ENCODE data around the gene GRPEL1.

GRPEL1 gene

DNA sequence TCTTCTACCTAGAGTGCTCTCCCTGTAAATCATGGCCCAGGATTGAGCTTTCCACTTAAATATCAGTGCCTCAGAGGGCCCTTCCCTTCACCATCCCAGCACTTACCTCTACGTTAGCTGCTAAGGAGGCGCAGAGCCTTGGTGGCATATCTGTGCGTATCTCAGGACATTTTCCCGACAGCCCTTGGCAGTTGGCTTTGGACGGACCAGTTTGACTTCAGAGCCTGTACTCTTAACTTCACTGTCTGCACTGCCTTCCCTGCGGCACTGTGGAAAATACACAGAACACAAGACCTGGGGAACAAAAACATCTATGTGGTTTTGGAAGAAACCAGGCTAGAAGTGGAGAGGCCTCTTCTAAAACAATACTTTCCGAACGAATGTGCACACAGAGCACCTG is 22.3 kb downstream of the GRPEL1 start:
- DNase-seq (ENCODE audit: low spot score): no peak

DNA sequence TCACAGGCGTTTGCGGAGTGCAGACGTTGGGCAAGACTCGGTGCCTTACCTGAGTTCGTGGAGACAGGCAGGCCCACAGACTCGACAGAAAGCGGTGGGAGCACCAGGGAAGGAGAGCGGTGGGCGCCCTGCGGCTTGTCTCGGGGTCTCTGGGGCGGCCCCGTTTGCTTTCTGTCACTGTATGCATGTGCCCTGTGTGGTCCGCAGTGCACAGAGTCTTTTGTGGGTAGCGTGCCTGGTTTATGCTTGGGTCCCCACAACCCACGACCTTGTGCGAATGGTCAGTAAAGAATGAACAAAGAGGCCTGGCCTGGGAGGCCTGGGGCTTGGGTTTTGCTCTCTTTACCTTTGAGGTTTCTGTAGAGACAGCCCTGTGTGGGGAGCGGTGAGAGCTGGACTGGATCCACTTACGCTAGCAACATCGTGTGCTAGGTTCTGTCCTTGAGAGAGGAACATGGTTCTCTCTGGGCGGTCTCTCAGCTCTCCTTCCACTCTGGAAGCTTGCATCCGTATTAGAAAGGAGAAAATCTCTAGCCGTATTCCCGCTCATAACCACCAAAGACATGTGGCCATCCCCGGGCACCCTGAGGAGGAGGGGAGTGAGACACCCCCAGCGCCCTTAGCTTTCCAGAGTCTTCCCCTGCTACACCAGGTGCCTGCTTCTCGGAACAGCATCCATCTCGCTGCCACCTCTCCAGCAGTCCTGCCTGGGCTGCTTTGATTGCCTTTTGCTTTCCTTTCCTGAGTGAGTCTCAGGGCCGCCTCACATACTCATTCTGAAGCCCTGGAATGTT is 23.5 kb downstream of the GRPEL1 start:
- DNase-seq (ENCODE audit: low spot score): no peak

DNA sequence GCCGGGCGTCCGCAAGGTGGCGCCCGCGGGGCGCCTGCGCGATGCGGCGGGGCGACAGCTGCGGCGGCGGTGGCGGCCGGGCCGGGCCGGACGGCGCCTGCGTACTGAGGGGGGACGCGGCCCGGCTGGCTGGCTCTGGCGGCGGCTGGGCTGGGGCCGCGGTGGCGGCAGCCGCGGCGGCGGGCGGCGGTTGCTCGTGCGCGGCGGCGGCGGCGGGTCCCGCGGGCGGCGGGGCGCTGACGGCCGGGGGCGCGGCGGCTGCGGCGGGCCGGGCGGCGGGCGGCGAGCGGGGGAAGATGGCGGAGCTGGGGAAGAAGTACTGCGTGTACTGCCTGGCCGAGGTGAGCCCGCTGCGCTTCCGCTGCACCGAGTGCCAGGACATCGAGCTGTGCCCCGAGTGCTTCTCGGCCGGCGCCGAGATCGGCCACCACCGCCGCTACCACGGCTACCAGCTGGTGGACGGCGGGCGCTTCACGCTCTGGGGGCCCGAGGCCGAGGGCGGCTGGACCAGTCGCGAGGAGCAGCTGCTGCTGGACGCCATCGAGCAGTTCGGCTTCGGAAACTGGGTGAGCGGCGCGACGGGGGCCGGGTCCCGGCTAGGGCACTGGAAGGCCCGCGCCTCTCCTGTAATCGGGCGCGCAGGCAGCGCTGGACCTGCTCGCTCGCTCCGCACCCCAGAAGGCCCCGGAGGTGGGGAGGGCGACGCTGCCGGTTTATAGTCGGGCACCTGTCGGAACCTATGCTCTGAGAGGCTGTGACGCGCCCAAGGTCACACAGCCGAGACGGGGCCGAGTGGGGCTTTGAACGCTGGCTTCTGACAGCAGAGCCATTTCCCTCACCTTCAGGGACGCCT is 24.4 kb downstream of the GRPEL1 start, which contains the start of gene TADA2B:
TADA2B (plus strand) TSS at position 89 of the 853 bp plus-strand sequence; CDS start at position 297, 208 bp downstream.
- DNase-seq (ENCODE audit: low spot score): peak; percentile 80

DNA sequence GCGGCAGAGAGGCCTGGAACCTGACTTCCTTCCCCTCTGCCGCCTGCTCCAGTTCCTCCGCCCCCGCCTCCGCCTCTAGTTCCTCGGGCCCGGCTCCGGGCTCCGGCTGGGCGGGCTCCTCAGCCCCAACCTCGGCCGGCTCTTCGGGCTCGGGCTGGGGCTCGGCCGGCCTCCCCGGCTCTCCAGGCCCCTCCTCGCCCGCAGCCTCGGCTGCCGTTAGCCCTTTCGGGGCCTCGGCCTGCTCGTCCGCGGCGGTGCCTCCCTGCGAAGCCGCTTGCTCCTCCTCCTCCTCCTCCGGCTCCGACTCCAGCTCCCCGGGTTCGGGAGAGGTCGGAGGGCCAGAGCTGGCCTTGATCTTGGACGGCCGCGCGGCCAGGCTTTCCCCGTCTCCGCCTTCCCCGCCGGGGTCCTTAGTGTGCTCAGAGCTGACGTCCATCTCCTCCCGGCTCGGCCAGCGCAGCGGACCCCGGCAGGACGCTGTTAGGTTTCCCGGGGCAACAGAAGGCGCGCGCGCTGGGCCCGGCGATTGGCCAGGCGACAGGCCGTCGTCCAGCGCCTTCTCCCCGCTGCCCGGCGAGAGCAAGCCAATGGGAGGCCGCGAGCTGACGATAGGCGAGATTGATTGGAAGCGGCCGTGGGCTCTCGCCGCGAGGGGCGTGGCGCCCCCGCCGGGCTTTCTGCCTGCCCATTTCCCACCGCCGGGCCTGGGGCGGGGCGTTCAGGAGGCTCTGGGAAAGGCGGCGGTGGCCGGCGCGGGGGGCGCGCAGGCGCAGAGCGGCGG is 25.2 kb downstream of the GRPEL1 start:
- peak; percentile 99 for DNase-seq (ENCODE audit: low spot score)

DNA sequence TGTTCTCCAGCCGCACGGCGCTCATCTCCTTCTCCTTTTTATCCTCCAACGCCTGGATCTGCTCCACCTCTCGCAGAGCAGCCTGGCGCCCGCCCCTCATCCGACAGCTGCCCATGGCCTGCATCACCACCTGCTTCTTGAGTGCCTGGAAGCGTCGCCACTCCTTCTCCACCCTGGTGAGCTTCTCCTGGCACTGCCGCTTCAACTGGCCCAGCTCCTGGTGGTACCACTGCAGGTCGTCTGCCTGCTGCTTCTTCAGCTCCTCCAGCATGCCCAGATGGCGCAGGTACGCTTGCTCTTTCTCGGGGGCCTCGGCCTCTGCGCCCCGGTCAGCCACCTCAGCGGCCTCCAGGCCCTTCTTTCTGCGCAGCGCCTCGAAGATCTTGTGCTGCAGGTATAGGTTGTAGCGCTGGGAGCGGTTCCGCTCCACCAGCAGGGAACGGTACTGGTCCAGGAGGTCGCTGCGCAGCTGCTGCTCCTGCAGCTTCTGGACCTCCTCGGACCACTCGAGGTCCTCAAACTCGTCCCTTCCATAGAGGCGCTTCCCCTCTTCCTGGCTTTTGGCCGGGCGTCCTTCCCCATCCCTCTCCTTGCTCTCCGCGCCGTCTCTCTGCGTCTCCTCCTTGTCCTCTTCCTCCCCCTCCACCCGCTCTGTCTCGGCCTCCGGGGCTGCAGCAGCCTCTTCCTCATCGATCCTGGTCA is 25.9 kb downstream of the GRPEL1 start:
- no peak for DNase-seq (ENCODE audit: low spot score)

DNA sequence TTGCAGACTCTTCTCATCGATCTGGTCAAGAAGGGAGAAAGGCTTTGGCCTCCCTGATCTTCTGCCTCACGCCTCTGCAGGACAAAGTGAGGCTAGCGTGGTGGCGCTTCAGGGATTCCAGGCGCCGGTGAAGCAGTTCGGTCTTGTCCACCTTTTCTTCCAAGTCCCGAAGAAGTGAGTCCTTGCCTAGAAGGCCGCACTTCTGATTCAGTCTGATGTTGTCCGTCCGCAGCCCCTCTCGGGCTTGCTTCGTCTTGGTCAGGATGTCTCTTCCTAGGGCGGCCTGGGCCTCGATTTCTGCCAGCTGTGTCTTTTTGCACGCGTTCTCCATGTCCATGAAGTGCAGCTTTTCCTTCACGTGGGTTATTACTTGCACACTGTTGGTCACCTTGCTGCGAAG is 26.6 kb downstream of the GRPEL1 start:
- no peak for DNase-seq (ENCODE audit: low spot score)

DNA sequence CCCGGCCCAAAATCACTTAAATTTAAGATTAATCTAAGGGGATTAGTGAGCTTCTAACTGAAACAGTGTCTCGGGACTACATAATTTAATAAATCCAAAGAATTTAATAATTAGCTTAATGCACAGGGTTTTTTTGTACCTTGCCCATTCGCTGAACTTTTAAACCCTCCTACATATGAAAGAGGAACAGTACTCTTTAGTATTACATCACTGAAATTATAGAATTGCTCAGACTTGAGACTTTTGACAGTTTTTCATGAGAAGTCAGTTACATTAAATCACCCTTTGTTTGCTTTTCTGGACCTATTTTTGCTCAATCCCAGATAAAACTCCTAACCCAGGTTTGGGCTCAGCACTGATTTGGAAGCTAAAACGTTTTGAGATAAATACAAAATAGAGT is 27.1 kb downstream of the GRPEL1 start:
- DNase-seq (ENCODE audit: low spot score): no peak

DNA sequence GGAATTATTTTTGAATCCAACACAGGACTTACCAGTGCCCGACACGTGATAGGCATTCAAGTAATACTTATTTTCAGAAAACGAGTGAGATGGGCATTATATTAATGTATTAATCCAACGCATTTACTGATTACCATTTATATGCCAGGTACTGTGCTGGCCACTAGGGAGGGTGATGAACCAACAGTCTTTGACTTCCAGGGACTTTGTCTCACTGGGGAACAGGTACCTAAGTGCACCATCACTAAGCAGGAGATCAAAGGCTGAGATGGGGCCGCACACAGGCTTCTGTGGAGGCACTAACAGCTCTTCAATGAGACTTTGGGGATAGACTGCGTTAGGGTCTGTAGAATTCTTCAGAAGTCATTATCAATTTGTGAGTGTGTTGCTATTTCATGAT is 30.4 kb downstream of the GRPEL1 start:
- DNase-seq (ENCODE audit: low spot score): no peak

DNA sequence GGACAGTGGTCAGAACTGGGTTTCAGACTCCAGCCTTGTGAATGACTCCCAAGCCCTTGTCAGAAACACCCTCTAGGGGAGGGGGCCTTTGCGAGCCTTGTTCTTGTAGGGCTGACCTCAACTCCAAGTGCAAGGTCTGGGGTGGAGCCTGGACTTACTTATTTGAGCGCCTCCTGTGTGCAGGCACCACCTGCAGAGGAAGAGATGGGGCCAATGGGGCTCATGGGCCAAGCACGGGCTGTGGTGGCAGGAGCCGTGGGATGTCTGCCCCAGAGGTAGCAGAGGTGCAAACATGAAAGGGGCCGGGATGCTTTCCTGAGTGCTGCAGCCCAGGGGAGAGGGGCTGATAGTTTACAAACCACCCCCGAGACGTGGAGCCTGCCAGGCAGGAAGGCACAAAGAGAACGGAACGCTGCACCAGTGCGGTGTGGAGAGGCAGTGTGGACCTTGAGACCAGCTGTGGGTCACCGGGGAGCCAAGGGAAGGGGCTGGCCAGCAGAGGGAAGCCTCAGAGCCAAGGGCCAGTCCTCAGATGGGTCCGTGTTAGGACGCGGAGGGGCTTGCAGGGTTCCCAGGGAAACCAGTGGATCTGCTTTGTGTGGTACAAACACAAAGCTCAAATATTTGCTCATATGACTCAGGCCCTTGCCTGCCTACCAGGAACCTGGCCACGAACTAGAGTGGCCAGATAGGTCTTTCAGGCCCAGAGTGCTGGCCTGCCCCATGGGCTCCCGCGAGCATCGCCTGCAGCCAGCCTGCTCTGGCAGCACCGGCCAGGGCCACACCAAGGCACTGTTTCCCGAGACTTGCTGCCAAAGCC is 33.4 kb downstream of the GRPEL1 start:
- no peak for DNase-seq (ENCODE audit: low spot score)

DNA sequence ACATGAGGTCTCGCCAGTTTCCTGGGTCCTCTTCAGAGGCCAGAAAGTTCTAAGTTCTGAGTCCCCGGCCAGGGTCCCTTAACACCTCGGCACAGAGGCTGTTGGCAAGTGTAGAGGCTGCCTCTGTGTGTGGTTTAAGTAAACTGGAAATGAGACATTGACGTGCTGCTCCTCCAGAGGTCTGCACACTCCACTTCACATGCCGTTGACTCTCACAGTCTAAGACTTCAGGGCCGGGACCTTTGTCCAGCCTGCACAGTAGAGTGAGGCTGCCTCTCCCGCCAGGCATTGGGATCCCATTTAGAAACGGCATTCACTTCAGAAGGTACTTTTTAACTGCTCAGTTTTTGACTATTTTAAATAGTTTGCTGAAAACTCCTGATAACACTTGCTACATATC is 35.3 kb downstream of the GRPEL1 start:
- no peak for DNase-seq (ENCODE audit: low spot score)

DNA sequence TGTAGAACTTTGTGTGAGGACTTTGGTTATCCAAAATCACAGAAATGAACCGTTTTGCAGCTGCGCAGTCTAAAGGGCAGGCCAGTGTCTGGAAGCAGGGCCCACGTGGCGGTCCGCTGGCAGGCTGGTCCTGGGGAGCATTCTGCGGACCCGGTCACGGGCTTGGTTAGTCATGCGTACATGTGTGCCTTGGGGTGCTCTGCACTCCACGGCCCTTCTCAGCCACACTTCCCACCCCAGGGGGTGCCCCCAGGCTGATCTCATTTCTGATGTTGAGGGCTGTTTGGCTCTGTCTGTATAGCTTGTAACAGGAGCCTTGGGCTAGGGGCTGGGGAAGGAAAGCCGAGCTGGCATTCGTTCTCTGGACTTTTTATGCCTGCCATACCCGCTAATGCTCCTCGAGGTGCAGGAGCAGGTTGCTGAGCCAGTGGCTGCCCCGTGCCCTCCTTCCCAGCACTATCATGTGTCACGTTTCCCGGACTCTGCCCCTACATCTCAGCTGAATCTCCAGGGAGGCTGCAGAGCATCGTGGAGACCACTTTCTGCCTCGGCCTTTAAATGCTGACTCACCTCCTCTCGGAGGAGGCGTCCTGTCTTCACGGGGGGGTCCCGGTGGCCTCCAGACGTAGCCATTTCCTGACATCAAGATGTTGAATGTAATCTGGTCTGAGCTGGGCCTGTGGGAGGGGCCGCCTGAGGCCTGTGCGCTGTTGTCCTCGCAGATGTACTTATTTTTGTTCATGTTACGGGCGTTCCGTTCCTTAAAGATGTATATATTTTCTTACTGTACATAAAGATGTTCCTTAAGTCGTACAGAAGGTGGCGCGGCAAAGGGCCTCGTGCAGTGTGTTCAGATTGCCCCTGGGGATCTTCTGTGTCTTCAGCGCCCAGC is 36.1 kb downstream of the GRPEL1 start:
- DNase-seq (ENCODE audit: low spot score): no peak

DNA sequence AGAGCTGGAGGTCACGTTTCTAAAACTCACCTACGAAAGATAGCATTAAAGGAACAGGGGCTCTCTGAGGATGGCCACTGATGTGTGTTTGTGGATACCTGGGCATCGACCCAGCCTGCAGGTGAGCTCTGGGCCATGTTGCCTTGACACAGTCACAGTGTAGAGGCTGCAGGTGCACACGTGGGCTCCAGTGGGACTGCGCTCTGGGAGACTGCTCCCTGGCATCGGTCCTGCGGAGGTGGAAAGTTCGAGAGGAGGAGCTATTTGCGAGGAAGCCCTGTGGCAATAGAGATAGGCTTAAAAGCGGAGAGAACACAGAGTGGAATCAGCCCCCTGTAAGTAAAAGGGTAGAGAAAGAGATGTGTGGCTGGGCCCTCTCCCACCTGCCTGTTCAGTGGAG is 37.0 kb downstream of the GRPEL1 start:
- DNase-seq (ENCODE audit: low spot score): no peak

DNA sequence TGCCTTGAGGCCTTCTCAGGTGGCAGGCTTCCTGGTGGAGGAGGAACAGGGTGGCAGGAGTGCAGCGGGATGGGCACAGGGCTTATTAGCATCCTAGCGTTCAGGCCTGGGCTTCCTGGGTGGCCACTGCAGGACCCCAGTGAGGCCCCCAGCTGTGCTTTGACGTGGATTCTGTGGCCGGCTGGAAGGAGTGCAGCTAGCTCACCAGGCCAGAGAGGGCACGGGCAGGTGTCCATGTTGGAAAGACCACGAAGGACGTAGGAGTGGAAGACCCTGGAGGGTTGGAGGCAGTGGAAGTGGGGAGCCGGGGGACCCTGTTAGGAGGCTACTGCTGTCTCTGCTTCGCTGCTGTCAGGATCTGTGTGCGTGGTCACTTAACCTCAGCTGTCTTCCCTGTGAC is 37.9 kb downstream of the GRPEL1 start:
- no peak for DNase-seq (ENCODE audit: low spot score)

DNA sequence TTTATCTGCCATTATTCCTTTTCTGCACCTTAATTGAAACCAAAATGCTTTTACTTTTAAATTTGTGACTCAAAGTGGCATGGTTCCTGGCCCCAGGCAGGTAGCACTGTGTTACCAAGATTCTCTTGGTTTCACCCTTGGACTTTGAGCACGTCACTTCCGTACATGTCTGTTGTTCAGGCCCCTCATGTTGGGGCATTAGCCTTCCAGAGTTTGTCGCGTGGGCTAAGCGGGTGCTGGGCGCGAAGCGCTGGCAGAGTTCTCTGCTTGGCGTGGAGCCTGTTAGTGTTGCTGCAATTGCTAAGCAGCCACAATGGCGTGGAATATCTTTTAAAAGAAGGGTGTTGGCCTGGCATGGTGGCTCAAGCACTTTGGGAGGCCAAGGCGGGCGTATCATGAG is 38.7 kb downstream of the GRPEL1 start:
- no peak for DNase-seq (ENCODE audit: low spot score)

DNA sequence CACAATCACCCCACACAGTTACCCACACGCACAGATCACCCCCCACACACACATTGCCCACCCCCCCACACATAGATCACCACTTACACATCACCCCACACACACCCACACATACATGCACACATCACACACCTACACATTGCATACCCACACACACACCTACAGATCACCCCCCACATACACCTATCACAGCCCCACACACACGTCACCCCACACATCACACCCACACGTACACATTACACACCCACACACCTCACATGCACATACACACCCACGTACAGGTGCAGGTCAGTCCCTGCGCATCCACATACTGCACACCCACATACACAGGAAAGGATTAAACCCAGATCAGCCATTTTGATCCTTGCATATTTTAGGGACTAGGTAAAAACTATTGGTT is 40.0 kb downstream of the GRPEL1 start:
- no peak for DNase-seq (ENCODE audit: low spot score)

DNA sequence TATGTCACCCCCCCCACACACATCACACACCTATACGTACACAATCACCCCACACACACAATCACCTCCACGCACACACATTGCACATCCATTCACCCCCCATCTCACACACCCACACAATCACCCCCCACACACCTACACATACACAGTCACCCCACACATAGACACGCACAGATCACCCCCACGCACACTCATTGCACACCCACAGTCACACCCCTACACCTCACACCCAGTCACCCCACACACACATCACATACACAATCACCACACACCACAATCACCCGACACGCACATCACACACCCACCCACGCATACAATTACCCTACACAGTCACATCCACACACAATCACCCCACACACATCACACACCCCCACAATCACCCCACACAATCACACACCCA is 40.6 kb downstream of the GRPEL1 start:
- DNase-seq (ENCODE audit: low spot score): no peak

DNA sequence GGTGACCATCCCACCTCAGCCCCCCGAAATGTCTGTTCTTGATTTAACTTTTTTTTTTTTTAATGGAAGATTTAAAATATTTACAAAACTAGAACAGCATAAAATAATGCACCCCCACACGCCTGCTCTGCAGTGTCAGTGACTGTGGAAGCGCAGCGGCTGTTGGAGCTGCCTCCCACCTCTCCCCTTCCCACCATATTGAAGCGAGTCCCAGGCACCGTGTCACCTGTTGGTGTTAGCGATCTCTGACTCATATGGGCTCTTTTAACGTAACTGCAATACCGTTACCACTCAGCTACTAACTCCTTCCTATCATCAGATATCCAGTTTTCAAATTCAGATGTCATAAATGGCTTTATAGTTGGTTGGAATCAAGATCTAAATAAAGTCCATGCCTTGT is 41.8 kb downstream of the GRPEL1 start:
- DNase-seq (ENCODE audit: low spot score): no peak

DNA sequence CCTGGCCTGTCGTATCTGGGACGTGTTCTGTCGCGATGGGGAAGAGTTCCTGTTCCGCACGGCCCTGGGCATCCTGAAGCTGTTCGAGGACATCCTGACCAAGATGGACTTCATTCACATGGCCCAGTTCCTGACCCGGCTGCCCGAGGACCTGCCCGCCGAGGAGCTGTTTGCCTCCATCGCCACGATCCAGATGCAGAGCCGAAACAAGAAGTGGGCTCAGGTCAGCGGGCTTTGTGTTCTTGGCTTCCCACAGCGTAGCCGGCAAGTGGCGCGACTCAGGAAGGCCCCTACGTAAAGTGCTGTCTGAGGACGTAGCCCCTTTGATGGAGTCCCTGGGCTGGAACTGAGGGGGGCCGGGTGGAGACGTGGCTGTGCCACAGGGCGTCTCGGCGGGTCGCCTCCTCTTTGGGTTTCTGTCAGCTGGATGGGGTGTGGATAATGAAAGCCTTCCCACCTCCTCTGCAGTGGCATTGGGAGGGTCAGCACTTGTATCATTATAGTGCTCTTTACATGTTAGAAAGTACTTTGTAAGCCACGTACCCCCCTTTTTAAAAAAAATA is 42.7 kb downstream of the GRPEL1 start:
- DNase-seq (ENCODE audit: low spot score): no peak

DNA sequence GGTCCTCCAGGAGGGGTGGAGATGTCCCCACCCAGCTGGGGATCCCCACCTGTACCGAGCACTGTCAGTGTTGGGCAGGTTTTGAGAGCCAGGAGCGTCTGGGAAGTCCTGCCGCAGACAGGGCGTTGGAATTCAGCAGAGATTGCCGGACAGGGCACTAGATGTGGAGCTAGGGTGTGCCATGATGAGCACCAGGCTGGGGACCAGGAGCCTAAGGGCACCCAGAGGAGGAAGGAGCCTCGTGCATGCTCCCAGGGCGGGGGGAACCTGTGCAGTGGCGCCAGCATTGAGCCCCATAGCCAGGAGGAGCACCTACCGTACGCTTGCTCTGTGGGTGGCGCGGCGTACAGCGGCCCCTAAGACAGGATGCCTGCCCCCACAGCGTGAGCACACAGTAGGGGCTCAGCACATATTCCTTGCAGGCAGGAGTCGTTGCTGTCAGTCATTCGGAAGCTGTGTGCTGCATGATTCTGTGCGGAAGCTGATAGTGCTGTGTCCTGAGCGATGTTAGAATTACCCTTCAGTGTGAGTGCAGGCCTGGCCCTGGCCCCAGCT is 43.5 kb downstream of the GRPEL1 start:
- no peak for DNase-seq (ENCODE audit: low spot score)
